ENCODE data around the gene IKBKE. TPM values are rescaled to one million over a fixed set of nuclear protein-coding genes. Genes with fewer than 3 reads are reported as not detected.

The IKBKE gene
- total RNA-seq, 1 donor from 2014 or later, result 7.7 TPM

DNA sequence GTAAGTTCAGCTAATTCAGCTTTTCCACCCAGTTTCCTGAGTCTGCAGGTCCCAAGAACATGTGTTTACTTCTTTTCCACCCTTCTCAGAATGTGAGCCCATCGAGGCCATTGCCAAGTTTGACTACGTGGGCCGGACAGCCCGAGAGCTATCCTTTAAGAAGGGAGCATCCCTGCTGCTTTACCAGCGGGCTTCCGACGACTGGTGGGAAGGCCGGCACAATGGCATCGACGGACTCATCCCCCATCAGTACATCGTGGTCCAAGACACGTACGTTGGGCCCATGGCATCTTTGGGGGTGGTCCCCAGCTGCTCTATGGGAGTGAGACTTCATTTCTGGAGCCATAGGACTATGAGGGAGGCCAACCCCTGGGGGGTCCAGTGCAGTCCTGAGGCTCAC is 17.2 kb upstream of the IKBKE start:
- Mint-ChIP-seq H3K27me3 (ENCODE audit: low read depth) (no peaks in the 10 kb centered on the region), H3K4me1 (ENCODE audit: low read depth) (peaks cover 27% of the 10 kb centered on the region), H3K36me3 (ENCODE audit: low read depth) (peaks cover 30% of the 10 kb centered on the region), H3K9me3 (ENCODE audit: low read depth) (no peaks in the 10 kb centered on the region), H3K4me3 (ENCODE audit: unreplicated experiment) (no peak overlapping the region), H3K27ac (ENCODE audit: unreplicated experiment) (no peak overlapping the region)
- DNase-seq (ENCODE audit: low spot score), result no peak
- TF ChIP-seq, protein P1, sequence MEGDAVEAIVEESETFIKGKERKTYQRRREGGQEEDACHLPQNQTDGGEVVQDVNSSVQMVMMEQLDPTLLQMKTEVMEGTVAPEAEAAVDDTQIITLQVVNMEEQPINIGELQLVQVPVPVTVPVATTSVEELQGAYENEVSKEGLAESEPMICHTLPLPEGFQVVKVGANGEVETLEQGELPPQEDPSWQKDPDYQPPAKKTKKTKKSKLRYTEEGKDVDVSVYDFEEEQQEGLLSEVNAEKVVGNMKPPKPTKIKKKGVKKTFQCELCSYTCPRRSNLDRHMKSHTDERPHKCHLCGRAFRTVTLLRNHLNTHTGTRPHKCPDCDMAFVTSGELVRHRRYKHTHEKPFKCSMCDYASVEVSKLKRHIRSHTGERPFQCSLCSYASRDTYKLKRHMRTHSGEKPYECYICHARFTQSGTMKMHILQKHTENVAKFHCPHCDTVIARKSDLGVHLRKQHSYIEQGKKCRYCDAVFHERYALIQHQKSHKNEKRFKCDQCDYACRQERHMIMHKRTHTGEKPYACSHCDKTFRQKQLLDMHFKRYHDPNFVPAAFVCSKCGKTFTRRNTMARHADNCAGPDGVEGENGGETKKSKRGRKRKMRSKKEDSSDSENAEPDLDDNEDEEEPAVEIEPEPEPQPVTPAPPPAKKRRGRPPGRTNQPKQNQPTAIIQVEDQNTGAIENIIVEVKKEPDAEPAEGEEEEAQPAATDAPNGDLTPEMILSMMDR (IDR thresholded peaks at IDR 0.05), result no peak

DNA sequence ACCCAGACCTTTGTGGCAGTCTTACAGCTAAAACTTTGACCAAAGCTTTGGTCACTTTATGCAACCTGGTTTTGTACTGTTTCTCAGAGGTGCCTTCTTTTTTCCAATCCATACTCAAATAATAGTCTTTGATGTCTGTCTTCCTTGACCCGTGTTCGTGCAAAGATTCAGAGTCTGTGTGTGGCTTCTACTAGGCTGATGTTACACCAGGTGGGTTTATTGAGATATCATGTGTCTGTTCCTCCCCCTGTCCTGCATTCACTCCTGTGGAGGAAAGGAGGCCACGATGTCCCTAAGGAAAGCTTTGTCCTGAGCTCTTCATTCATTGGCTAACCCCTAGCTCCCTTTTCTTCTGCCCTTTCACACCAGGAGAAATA is 15.0 kb upstream of the IKBKE start:
- no peak for DNase-seq (ENCODE audit: low spot score)
- Mint-ChIP-seq H3K27ac (ENCODE audit: unreplicated experiment) (no peak overlapping the region), H3K4me3 (ENCODE audit: unreplicated experiment) (no peak overlapping the region), H3K9me3 (ENCODE audit: low read depth) (no peaks in the 10 kb centered on the region), H3K4me1 (ENCODE audit: low read depth) (peaks cover 23% of the 10 kb centered on the region), H3K36me3 (ENCODE audit: low read depth) (peaks cover 28% of the 10 kb centered on the region), H3K27me3 (ENCODE audit: low read depth) (no peaks in the 10 kb centered on the region)
- TF ChIP-seq, protein P1 (IDR thresholded peaks at IDR 0.05), result no peak

DNA sequence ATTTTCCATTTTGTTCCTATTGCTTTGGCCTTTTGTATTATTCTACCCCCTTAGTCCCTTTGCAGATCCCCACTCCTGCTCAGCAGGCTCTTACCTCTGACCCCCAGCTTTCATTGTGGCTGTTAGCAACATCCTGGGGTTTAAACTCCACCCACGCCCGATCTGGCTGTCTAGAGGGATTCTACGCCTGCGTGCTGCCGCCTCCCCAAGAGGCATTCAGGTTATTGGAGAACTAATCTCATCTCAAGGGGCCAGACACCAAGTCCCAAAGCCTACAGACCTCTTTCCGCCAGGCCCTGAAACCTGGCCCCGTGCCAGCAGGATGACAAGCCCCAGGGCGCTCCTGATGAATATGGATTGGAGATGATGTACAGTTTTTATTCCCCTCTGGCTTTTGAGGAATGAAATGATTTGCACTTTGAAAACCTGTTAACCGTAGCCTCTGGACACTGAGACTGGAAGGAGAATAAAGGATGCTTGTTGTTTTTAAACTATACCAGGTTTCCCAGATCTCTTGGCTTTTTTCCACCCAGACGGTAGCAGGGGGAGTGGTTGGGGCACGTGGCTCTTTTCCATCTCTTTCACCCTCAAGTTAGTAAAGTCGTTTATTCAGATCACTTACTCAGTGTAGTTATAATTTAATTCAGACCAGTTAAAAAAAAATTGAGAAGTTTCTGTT is 14.5 kb upstream of the IKBKE start:
- H3K27ac Mint-ChIP-seq (ENCODE audit: unreplicated experiment), result no peak overlapping the region
- H3K4me1 Mint-ChIP-seq (ENCODE audit: low read depth), result peaks cover 23% of the 10 kb centered on the region
- no peak overlapping the region for H3K4me3 Mint-ChIP-seq (ENCODE audit: unreplicated experiment)
- H3K9me3 Mint-ChIP-seq (ENCODE audit: low read depth), result no peaks in the 10 kb centered on the region
- H3K36me3 Mint-ChIP-seq (ENCODE audit: low read depth), result peaks cover 25% of the 10 kb centered on the region
- TF ChIP-seq, protein P1 (IDR thresholded peaks at IDR 0.05), result no peak
- no peak for DNase-seq (ENCODE audit: low spot score)
- no peaks in the 10 kb centered on the region for H3K27me3 Mint-ChIP-seq (ENCODE audit: low read depth)

DNA sequence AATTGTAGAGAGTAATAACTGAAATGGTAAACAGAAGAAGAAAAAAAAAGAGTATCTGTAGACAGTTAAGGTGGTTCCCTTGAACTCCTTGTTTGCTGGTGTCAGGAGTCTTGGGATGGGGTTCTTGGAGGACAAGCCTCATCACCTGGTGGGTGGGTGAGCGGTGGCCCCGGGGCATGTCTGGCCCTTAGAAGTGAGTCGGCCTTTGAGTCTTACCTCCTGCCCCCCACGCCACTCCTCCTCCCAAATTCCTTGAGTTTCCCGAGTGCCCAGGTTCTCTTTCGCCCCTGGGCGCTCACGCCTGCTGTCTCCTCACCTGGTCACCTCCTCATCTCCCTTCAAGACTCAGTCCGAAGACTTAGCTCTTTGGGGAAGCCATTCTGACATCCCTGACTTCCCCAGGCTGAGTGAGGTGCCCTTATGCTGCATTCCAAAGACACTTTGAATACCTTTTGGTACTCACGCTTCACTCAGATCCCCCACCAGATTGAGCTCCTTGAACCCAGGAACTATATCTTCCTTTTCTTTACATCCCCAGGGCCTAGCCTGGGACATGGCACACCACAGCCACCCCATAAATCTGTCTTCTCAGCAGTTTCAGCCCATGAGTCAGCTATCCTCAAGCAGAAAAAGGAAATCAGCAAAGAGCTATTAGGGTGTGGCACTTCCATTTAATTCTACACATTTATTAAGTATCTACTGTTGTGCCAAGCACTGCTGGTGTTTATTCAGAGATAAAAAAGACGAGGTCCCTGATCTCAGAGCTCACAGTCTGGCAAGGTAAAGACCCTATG is 13.5 kb upstream of the IKBKE start:
- TF ChIP-seq, protein P1 (IDR thresholded peaks at IDR 0.05), result no peak
- H3K27ac Mint-ChIP-seq (ENCODE audit: unreplicated experiment), result no peak overlapping the region
- no peak for DNase-seq (ENCODE audit: low spot score)
- no peaks in the 10 kb centered on the region for H3K9me3 Mint-ChIP-seq (ENCODE audit: low read depth)
- peaks cover 23% of the 10 kb centered on the region for H3K4me1 Mint-ChIP-seq (ENCODE audit: low read depth)
- H3K36me3 Mint-ChIP-seq (ENCODE audit: low read depth), result peaks cover 19% of the 10 kb centered on the region
- H3K4me3 Mint-ChIP-seq (ENCODE audit: unreplicated experiment), result no peak overlapping the region
- H3K27me3 Mint-ChIP-seq (ENCODE audit: low read depth), result no peaks in the 10 kb centered on the region

DNA sequence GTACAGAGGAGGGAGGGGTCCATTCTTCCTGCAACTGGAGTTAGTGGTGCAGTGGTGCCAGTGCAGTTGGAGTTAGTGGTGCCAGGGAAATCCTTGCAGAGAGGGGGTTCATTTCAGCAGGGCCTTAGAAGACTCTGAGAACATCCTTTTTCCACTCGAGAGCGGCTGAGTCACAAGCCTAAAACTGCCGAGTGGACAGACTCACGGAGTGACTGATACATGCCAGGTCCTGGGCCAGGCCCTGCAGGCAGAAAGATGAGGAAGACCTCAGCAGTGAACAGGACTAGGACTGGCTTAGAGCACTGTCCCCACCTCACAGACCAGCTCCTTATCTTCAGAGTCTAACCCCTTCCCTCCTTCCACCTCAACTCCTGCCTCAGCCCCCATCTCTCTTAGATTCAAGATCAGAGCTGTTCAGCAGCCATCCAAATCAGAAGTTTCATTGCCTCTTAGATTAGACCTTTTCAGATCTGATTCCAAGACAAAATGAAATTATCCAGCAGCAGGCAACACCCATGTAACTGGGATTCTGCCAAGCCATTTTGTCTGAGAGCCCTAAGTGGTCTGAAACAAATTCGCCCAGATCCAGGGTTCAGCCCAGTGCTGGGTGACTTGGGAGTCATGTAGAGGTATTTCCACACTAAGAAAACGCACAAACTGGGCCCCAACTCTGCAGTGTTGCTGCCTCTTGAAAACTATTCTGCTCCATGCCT is 12.7 kb upstream of the IKBKE start:
- Mint-ChIP-seq H3K36me3 (ENCODE audit: low read depth) (peaks cover 16% of the 10 kb centered on the region), H3K27me3 (ENCODE audit: low read depth) (no peaks in the 10 kb centered on the region), H3K27ac (ENCODE audit: unreplicated experiment) (no peak overlapping the region), H3K4me1 (ENCODE audit: low read depth) (peaks cover 23% of the 10 kb centered on the region), H3K9me3 (ENCODE audit: low read depth) (no peaks in the 10 kb centered on the region), H3K4me3 (ENCODE audit: unreplicated experiment) (no peak overlapping the region)
- DNase-seq (ENCODE audit: low spot score), result no peak
- TF ChIP-seq, protein P1 (IDR thresholded peaks at IDR 0.05), result no peak
